Natural killer cell (primary cell): ENCODE data around the gene COL1A1. TPM values are rescaled to one million over a fixed set of nuclear protein-coding genes. Genes with fewer than 3 reads are reported as not detected.

Experiments
- ATAC-seq, 3 donors: fragments of 150-1000 bp in 2 of 3; fragments of 200-7000 bp in 1 of 3; cut with Tn5 transposase; 1 replicate in 1 of 3; 2 replicates in 2 of 3; pipeline ENCODE4 v1.10.0; 2021; ENCODE audit warnings: mild to moderate bottlenecking in 2 of 3, moderate library complexity in 2 of 3
- DNase-seq, 2 donors: peaks; one replicate each; pipeline versions ENCODE4 v3.0.0 to v3.0.0-alpha.2; 2013 to 2021; ENCODE audit warnings: mixed read lengths in 1 of 2
- H3K27ac ChIP-seq: one replicate; pipeline ENCODE4 v1.5.1; 2013; ENCODE audit warnings: mild to moderate bottlenecking, low read length
- H3K27me3 ChIP-seq: one replicate; pipeline ENCODE4 v1.6.1; 2013; ENCODE audit warnings: low read length; ENCODE audit not compliant: control insufficient read depth, insufficient read depth
- H3K36me3 ChIP-seq: one replicate; pipeline ENCODE4 v1.6.1; 2013; ENCODE audit warnings: low read length; ENCODE audit not compliant: control insufficient read depth, insufficient read depth
- H3K4me1 ChIP-seq: one replicate; pipeline ENCODE4 v1.6.1; 2013; ENCODE audit warnings: low read length; ENCODE audit not compliant: control insufficient read depth, insufficient read depth
- H3K4me3 ChIP-seq: one replicate; pipeline ENCODE4 v1.5.1; 2013; ENCODE audit warnings: low read length
- H3K9me3 ChIP-seq: one replicate; pipeline ENCODE4 v1.6.1; 2013; ENCODE audit warnings: low read length; ENCODE audit not compliant: control insufficient read depth, insufficient read depth
- H3K27ac Mint-ChIP-seq, 2 donors: one replicate each; pipeline ENCODE4 v1.8.0; 2022; ENCODE audit warnings: mild to moderate bottlenecking in 2 of 2, mixed read lengths in 2 of 2, moderate library complexity in 1 of 2
- H3K27me3 Mint-ChIP-seq, 2 donors: one replicate each; pipeline ENCODE4 v1.8.0; 2022; ENCODE audit warnings: low read depth in 2 of 2, mixed read lengths in 2 of 2
- H3K36me3 Mint-ChIP-seq: one replicate; pipeline ENCODE4 v1.8.0; 2022; ENCODE audit warnings: mixed read lengths
- H3K4me1 Mint-ChIP-seq, 2 donors: one replicate each; pipeline ENCODE4 v1.8.0; 2022; ENCODE audit warnings: mixed read lengths in 2 of 2
- H3K4me3 Mint-ChIP-seq: one replicate; pipeline ENCODE4 v1.8.0; 2022; ENCODE audit warnings: mild to moderate bottlenecking, moderate library complexity, mixed read lengths
- H3K9me3 Mint-ChIP-seq, 2 donors: one replicate each; pipeline ENCODE4 v1.8.0; 2022; ENCODE audit warnings: mixed read lengths in 2 of 2
- CTCF ChIP-seq: fragments of 200-600 bp; IDR thresholded peaks from one replicate; pipeline ENCODE4 v1.8.0; 2022; ENCODE audit warnings: antibody characterized with exemption
- WGBS: methylation state at CpG from one replicate; pipeline ENCODE4 v1.1.7; 2013; ENCODE audit warnings: missing lambda C conversion rate; ENCODE audit not compliant: insufficient coverage; 5-methylcytosine and 5-hydroxymethylcytosine counted together
- intact Hi-C: fragments of 100-400 bp; cut with micrococcal nuclease; formaldehyde crosslinking; loops from one replicate; pipeline ENCODE4 v1.14.2; 2022
- total RNA-seq, 4 donors: library from RNA; stranded (reverse); fragments of 120-200 nt in 1 of 4; gene quantifications; one replicate each; pipeline versions ENCODE4 v1.2.3 to v1.2.4, GENCODE V29; 2013 to 2022

The COL1A1 gene
- total RNA-seq, 3 donors from 2014 or later (not counting 1 experiment from before 2014, with no cell fraction given): 2.3 to 7.5 (median 2.6) TPM

- peaks cover 0 to 3% of the 10 kb centered on the region in 2 donors for H3K27me3 Mint-ChIP-seq
These were observed 10.7 kb downstream of the COL1A1 start for GRCh38 chr17:50190603-50191358.

GRCh38 chr17:50190293-50190602 lies 11.2 kb downstream of the COL1A1 start:
- H3K36me3 ChIP-seq: peaks cover 18% of the 10 kb centered on the region
- Mint-ChIP-seq H3K36me3 (no peaks in the 10 kb centered on the region), H3K4me3 (no peak overlapping the region), H3K4me1 (no peaks in the 10 kb centered on the region), H3K9me3 (no peaks in the 10 kb centered on the region), H3K27me3 (no peaks in the 10 kb centered on the region), H3K27ac (no peak overlapping the region)
- H3K9me3 ChIP-seq: no peaks in the 10 kb centered on the region
- intact Hi-C loops: no loop called here
- TF ChIP-seq CTCF: no peak
- H3K4me1 ChIP-seq: peaks cover 10% of the 10 kb centered on the region
- WGBS: 92% methylated on average over 8 of the region's 8 CpGs
- no peaks in the 10 kb centered on the region for H3K27me3 ChIP-seq
- DNase-seq: no peak
- H3K4me3 ChIP-seq: no peak overlapping the region
- no peak for ATAC-seq
- no peak overlapping the region for H3K27ac ChIP-seq

More at GRCh38 chr17:50190603-50191358, 10.7 kb downstream of the COL1A1 start:
- H3K36me3 Mint-ChIP-seq: no peaks in the 10 kb centered on the region
- WGBS: 97% methylated on average over 8 of the region's 8 CpGs
- no peak for ATAC-seq
- H3K9me3 ChIP-seq: no peaks in the 10 kb centered on the region
- TF ChIP-seq CTCF: no peak
- H3K4me3 Mint-ChIP-seq: no peak overlapping the region
- H3K9me3 Mint-ChIP-seq: no peaks in the 10 kb centered on the region
- H3K27me3 ChIP-seq: no peaks in the 10 kb centered on the region
- no peak overlapping the region for H3K27ac ChIP-seq
- H3K4me1 Mint-ChIP-seq: no peaks in the 10 kb centered on the region
- intact Hi-C loops: no loop called here
- DNase-seq: no peak
- peaks cover 13% of the 10 kb centered on the region for H3K36me3 ChIP-seq
- H3K4me1 ChIP-seq: peaks cover 10% of the 10 kb centered on the region
- H3K27ac Mint-ChIP-seq: no peak overlapping the region
- H3K4me3 ChIP-seq: no peak overlapping the region

- Mint-ChIP-seq H3K9me3 (no peaks in the 10 kb centered on the region), H3K27me3 (no peaks in the 10 kb centered on the region), H3K27ac (no peak overlapping the region), H3K4me3 (no peak overlapping the region), H3K36me3 (no peaks in the 10 kb centered on the region), H3K4me1 (no peaks in the 10 kb centered on the region)
- no peaks in the 10 kb centered on the region for H3K27me3 ChIP-seq
- H3K36me3 ChIP-seq: peaks cover 20% of the 10 kb centered on the region
- no peak overlapping the region for H3K27ac ChIP-seq
- DNase-seq (no peak), ATAC-seq (no peak)
- WGBS: 91% methylated on average over 20 of the region's 20 CpGs
- intact Hi-C loops: no loop called here
- no peaks in the 10 kb centered on the region for H3K9me3 ChIP-seq
- TF ChIP-seq CTCF: no peak
- peaks cover 13% of the 10 kb centered on the region for H3K4me1 ChIP-seq
- no peak overlapping the region for H3K4me3 ChIP-seq
These were observed 11.7 kb downstream of the COL1A1 start for GRCh38 chr17:50189550-50190292.
